ENCODE measurements around the gene ITGA1.

DNA sequence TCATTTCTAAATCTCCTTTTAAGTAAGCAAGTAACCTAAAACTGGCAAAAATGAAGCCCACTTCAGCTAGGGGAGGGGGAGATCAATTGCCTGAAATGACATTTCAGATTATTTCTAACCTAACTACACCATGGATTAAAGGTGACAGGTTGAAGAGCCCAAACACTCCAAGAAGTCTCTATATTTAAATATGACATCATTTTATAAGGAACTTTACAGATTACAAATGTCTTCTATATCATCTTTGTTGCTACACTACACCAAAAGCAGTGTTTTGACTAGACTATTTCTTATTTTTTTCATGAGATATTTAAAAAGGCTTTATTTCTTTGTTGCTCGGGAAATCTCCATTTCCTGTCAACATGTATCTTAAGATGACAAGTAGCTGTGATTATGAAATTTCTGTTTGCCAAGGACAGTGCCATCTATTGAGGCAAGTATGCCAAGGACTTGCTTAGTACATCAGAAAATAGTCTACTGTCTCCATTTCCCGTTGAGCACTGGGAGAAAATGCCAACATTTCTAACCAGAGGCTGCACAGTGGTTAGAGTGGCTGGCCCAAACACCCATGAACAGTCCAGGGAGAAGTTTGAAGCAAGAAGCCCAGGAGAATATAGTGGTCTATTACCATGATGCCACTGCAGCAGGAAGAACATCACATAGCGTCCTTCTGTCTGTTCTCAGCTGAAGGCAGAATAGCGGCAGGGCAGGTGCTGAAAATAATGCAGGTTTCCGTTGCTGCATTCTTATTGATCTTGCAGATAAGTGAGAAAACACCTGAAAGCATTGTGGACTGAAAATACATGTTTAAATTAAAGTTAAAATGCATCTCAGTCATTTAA, 108.1 kb downstream of the ITGA1 start:
- TF ChIP-seq, protein P1, sequence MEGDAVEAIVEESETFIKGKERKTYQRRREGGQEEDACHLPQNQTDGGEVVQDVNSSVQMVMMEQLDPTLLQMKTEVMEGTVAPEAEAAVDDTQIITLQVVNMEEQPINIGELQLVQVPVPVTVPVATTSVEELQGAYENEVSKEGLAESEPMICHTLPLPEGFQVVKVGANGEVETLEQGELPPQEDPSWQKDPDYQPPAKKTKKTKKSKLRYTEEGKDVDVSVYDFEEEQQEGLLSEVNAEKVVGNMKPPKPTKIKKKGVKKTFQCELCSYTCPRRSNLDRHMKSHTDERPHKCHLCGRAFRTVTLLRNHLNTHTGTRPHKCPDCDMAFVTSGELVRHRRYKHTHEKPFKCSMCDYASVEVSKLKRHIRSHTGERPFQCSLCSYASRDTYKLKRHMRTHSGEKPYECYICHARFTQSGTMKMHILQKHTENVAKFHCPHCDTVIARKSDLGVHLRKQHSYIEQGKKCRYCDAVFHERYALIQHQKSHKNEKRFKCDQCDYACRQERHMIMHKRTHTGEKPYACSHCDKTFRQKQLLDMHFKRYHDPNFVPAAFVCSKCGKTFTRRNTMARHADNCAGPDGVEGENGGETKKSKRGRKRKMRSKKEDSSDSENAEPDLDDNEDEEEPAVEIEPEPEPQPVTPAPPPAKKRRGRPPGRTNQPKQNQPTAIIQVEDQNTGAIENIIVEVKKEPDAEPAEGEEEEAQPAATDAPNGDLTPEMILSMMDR (IDR thresholded peaks at IDR 0.05), result no peak
- no peak for TF ChIP-seq POLR2AphosphoS5 (IDR thresholded peaks at IDR 0.05; ENCODE audit: low read depth, low read length)
- TF ChIP-seq SIN3A (IDR thresholded peaks at IDR 0.05; ENCODE audit: borderline replicate concordance, insufficient read depth, low read depth, low read length), result no peak
- TF ChIP-seq, protein P2, sequence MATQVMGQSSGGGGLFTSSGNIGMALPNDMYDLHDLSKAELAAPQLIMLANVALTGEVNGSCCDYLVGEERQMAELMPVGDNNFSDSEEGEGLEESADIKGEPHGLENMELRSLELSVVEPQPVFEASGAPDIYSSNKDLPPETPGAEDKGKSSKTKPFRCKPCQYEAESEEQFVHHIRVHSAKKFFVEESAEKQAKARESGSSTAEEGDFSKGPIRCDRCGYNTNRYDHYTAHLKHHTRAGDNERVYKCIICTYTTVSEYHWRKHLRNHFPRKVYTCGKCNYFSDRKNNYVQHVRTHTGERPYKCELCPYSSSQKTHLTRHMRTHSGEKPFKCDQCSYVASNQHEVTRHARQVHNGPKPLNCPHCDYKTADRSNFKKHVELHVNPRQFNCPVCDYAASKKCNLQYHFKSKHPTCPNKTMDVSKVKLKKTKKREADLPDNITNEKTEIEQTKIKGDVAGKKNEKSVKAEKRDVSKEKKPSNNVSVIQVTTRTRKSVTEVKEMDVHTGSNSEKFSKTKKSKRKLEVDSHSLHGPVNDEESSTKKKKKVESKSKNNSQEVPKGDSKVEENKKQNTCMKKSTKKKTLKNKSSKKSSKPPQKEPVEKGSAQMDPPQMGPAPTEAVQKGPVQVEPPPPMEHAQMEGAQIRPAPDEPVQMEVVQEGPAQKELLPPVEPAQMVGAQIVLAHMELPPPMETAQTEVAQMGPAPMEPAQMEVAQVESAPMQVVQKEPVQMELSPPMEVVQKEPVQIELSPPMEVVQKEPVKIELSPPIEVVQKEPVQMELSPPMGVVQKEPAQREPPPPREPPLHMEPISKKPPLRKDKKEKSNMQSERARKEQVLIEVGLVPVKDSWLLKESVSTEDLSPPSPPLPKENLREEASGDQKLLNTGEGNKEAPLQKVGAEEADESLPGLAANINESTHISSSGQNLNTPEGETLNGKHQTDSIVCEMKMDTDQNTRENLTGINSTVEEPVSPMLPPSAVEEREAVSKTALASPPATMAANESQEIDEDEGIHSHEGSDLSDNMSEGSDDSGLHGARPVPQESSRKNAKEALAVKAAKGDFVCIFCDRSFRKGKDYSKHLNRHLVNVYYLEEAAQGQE (IDR thresholded peaks at IDR 0.05; ENCODE audit: insufficient read depth in 1 of 2, low read depth in 2 of 2, low read length in 1 of 2), result no peak
- no peak for TF ChIP-seq TCF7L2 (IDR thresholded peaks at IDR 0.05; ENCODE audit: low read depth, low read length)

Data from Panc1 (cell line).